NCI-H128 (cell line): ENCODE measurements around the gene MYPOP.
"Not testable (repeated sequence)": the region's sequence is repeated elsewhere in the genome, so short reads cannot be mapped to it uniquely, and the experiment has no call there.

Experiments used
- DNase-seq: peaks from one replicate; lab custom pipeline; 2025; ENCODE audit not compliant: unreplicated experiment; lab: John Stamatoyannopoulos, UW

The MYPOP gene

DNA sequence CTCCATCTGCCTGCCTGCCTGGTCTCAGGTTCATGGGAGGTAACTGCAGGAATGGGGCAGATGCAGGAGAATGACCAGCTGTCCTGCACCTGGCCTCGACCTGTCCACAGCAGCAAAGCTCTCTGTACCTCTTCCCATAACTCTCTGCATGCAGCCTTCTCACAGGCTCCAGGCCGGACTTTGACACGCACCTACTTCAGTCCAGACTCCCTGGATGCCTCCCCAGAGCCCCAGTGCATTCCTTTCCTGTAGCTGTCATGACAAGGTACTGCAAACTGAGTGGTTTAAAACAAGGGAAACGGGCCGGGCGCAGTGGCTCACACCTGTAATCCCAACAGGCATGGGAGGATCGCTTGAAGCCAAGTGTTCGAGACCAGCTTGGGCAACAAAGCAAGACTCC is 8.9 kb upstream of the MYPOP start:
- DNase-seq = no peak

DNA sequence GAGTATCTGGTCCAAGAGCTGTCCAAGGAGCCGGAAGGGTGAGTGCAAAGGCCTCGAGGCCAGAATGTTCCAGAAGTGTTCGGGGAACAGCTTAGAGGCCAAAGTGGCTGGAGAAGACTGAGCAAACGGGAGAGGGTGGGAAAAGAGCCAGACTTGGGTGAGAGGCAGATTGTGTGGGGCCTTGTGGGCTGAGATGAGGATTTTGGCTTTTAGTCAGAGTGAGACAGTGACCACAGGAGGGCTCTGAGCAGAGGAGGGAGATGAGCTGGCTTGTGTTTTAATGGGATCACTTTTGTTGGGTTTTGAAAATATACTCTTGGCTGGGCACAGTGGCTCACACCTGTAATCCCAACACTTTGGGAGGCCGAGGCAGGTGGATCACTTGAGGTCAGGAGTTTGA is 6.5 kb upstream of the MYPOP start:
- DNase-seq = no peak

DNA sequence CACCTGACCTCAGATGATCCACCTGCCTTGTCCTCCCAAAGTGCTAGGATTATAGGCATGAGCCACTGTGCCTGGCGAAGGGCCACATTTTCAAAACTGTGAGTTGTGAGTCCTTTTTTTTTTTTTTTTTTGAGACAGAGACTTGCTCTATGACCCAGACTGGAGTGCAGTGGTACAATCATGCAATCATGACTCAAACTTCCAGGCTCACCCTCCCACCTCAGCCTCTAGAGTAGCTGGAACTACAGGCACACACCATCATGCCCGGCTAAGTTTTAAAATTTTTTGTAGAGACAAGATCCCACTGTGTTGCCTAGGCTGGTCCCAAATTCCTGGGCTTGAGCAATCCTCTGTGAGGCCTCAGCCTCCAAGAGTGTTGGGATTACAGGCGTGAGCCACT is 3.8 kb upstream of the MYPOP start:
- no peak for DNase-seq

DNA sequence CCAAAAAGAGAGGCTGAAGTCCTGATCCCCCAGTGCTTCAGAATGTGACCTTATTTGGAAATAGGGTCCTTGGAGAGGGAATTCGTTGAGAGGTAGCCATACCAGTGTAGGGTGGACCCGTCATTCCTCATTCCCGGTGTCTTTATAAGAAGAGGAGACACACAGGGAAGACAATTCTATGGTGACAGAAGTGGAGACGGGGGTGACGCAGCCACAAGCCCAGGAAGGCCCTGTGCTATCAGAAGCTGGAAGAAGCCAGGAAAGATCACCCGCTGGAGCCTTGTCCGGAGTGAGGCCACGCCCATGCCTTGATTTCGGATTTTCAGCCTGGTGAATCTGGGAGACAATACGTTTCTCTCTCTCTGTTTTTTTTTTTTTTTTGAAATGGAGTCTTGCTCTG is 2.6 kb upstream of the MYPOP start:
- no peak for DNase-seq

DNA sequence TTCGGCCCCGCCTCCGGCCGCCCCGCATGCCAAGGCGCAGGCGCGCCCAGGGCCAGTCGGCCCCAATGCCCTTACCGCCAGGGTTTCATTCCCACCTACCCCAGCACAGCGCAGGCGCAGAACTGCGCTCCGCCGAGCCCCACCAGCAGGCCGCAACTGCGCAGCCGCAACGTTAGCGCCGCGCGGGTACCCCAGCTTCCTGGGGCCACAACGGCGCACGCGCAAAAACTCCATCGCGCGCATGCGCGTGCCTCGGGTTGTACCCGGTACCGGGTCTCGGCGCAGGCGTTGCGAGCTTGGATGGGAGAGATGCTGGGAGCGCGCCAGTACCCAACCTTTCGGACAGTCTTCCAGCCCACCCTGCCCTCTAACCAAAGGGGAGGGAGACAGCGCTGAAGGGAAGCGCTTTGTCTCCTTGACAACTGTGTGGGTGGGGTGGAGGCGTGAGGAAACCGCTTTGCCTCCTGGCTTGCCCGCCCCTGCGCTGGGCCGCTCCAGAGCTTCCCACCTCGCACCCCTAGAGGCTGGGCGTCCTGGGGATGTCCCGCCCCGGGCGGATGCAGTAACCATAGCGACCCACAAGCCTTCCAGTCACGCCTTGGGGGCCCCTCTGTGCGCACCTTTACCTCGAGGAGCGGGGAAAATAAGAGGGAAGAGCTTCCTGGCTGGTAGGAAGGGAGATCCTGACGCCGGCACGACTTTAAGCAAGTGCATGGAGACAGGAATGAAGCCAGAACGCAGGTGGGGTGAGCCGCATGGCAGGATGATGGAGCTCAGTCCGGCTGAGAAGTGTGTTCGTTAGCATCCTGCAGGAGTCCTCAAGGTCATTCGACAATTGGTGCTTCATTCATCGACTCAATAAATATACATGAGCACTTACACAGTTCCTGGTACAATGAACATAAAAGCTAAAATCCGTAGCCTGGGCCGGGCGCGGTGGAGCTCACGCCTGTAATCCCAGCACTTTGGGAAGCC is 525 bp upstream of the MYPOP start:
- DNase-seq = peak; percentile 96

DNA sequence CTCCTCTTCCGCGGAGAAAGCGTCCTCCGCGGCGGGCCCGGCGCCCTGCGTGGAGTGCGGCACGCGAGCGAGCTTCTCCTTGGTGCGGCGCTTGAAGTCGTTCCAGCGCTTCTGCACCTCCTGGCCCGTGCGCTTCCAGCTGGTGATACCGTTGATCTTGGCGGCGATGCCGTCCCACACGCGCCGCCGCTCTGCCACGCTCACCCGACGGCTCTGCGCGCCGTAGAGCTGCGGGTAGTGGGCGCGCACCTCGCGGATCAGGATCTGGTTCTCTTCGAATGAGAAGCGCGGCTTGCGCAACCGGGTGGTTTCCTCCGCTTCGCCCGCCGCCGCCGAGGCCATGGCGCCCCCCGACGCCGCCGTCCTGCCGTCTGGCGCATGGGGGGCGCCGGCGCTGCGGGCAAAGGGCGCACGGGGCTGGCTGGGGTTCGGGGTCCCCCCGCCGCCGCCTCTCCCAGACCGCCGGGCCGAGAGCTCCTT is 941 bp downstream of the MYPOP start:
- DNase-seq = no peak

DNA sequence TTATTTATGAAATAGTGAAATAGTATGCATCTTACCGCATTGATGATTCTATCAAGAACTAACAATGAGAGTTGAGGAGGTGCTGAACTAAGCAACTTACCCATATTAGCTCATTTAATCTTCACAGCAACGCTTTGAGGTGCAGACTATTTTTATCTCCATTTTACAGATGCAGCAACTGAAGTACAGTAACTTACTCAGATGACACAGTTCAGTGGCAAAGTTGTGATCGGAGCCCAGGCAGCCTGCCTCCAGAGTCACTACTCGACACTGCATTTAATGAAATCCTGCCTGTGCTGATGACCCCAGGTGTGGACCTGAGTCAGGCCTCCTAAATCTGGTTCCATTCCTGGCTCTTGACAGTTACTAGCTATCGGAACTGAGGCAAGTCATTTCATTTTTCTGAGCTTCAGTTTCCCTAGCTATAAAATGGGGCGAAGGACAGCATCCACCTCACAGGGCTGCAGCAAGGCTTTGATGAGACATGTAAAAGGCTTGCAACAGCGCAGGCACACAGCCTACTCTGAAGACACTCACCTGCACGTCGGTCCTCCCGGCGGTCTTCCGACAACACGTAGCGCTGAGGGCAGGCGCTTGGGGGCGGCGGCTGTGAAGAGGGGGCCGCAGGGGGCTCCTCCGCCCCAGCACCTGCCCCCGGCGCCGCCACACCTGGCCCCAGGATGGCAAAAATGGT is 1.5 kb downstream of the MYPOP start:
- DNase-seq = no peak

DNA sequence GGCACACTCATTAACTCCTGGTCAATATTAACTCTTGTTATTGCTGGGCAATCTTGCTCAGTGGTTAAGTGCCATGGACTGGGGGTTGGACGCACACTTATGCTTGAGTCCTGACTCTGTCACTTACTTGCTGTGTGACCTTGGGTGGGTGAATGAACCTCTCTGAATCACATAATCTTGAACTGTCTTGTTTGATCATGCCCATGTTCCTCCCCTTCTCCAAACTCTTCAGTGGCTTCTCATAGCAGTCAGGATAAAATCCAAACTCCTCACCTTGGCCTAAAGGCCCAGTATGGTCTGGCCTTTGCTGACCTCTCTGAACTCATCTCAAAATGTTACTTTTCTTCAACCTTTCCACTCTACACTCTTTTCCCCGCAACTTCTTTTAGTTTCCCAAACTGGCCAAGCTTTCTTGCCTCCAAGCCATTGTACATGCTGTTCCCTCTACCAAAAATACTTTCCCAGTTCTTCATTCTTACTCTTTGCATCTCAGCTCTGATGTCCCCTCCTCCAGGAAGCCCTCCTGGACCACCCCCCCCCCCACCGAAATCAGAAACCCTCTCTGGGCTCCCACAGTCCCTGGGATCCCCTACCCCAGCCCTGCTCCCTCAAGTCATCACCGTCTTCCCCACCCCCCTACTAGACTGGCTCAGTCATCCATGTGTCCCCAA is 2.4 kb downstream of the MYPOP start:
- DNase-seq = no peak

DNA sequence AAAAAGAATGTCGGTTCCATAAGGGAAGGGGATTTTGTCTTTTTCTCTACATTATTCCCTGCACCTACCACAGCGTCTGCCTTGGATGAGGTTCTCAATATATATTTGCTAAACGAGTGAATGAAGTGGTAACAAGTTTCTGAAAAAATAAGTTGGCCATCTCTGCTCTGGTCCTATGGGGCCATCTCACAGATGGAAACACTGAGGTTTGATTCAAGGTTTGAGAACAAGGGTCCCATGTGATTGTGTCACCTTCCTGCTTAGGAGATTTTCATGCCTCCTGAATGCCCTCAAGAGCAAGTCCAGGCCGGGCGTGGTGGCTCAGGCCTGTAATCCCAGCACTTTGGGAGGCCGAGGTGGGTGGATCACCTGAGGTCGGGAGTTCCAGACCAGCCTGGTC is 3.2 kb downstream of the MYPOP start:
- DNase-seq = no peak

DNA sequence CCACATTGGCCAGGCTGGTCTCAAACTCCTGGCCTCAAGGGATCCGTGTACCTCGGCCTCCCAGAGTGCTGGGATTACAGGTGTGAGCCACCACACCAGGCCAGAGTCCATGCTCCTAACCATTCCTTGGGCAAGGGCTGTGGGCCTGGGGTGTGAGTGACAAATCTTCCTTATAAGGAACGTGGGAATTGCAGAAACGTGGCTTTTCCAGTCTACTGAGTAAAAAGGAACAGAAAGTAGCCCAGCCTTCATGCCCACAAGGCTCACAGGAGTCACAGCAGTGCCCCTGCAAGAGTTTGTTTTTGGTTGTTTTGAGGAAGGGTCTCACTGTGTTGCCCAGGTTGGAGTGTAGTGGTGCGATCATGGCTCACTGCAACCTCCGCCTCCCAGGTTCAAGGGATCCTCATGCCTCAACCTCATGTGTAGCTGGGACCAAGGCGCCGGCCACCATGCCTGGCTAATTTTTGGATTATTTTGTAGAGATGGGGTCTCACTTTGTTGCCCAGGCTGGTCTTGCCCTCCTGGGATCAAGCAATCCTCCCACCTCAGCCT is 5.1 kb downstream of the MYPOP start:
- DNase-seq = no peak

DNA sequence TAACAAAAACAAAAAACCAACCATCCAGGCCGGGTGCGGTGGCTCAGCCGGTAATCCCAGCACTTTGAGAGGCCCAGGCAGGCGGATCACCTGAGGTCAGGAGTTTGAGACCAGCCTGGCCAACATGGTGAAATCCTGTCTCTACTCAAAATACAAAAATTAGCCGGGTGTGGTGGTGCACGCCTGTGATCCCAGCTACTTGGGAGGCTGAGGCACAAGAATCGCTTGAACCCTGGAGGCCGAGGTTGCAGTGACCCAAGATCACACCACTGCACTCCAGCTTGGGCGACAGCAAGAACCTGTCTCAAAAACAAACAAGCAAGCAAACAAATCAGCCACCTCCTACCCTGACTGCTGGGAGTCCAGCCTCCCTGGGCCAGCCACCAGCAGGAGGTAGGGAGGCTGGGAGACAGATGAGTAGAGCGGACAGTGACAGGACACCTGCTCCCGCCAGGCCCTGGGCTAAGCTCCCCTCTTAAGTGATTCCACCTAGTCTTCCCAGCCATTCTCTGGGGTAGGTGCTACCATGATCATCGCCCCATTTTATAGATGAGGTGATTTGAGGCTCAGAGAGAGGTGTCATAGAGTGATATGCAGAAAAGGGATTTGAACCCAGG is 6.3 kb downstream of the MYPOP start:
- DNase-seq = not testable (repeated sequence)

DNA sequence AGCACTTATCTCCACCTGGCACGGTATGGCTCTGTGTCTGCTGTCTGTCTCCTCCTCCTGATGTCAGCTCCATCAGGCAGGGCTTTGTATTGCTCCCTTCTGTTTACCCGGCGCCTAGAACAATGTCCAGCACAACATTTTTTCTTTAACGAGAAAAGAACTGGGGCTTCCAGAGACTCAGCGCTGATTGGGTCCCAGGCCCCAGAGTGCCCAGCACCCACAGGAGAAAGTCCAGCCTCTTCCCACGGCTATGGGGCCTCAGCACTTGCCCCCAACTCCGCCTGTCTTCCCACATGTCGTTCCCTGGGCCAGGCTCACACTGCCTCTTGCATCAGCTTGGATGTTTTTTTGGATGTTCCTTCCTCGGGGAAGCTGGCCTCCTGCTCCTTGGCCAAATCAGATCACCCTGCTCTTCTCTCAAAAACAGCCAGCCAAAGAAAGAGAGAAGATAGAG is 6.9 kb downstream of the MYPOP start:
- DNase-seq = no peak

DNA sequence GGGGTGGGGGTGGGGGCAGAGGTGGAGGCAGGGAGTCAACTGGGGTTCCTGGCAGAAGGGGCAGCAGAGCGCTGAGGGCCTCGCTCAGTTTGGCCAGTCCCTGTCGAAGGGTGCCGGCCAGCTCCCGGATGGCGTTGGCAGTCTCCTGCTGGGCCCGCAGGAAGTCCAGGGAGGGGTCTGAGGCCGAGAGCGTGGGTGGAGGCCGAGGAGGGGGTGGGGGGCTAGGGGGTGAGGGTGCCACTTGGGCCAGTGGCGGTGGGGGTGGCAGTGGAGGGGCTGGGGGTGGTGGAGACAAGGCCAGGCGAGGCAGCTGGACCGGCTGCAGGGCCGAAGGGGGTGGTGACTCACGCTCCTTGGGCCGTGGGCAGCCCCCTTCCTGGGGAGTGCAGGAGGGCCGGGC is 11.5 kb downstream of the MYPOP start:
- DNase-seq = no peak

DNA sequence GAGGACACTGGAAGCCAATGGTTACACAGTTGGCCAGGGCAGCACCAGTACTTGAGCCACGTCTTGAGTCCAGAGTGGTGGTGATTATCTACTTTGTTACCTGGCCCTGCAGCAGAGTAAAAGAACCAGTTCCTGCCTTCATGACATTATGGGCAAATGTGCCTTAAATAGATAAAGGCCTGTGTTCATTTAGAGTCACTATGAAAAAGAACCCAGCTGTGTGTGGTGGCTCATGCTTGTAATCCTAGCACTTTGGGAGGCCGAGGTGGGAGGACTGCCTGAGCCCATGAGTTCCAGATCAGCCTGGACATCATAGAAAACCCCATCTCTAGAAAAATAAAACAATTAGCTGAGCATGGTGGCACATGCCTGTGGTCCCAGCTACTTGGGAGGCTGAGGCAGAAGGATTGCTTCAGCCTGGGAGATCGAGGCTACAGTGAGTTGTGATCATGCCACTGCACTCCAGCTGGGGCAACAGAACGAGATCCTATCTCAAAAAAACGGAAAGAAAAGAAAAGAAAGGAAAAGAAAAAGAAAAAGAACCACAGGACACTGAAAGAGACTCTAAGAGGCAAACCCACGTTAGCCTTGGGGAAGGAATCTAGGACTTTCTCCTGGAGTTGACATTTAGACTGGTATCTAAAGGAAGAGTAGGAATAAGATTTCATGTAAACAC is 13.1 kb downstream of the MYPOP start:
- DNase-seq = no peak

DNA sequence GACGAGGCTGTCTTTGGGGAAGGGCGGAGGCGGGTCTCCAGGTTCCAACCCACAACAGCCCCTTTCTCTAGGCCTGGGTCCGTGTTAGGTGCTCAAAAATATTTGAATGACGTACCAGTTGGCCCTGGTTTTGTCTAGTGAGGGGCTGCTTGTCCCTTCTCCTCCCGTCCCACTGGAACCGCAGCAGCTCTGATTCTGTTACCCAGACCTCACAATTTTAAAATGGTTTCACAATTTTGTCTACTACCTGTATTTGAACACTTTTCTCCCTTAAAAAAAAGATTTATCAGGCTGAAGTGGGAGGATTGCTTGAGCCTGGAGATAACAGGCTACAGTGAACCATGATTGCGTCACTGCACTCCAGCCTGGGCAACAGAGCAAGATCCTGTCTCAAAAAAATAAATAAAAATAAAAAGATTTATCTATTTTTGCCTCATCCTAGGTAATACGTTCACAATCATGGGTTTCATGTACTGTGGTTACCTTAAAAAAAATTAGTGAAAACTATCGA is 15.2 kb downstream of the MYPOP start:
- no peak for DNase-seq

DNA sequence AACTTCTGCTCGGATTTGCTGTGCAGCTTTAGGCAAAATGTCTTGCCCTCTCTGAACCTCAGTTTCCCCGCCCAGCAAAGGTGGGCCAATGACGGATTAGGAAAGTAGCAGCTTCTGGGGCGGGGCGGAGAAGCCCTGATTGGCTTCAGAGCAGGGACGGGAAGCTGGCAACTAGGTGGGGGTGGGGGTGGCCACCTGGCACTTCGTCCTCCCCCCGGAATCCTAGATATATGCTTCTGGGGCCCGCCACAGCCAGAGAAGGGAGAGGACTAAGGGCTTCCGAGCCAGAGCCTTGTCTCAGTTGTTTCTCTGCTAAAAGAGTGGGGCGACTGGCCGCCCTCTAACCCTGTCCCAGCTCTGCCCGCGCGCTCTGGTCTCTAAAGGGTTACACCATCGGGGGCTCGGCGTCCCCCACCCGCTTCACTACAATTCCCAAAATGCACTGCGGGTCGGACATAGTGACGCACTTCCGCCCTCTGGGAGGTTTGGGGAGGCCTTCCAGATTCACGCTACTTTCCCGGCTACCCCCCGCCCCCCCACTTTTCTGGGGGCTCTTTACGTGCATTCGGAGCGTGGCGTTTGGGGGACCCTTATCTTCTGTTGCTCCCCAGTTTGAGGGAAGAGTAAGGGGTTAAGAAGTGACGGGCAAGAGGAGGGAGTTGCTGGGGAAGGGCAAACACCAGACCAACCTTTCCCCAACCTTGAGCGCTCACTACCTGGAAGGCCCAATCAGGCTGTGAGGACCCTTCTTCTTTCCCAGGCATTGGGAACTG is 15.8 kb downstream of the MYPOP start:
- peak; percentile 85 for DNase-seq

DNA sequence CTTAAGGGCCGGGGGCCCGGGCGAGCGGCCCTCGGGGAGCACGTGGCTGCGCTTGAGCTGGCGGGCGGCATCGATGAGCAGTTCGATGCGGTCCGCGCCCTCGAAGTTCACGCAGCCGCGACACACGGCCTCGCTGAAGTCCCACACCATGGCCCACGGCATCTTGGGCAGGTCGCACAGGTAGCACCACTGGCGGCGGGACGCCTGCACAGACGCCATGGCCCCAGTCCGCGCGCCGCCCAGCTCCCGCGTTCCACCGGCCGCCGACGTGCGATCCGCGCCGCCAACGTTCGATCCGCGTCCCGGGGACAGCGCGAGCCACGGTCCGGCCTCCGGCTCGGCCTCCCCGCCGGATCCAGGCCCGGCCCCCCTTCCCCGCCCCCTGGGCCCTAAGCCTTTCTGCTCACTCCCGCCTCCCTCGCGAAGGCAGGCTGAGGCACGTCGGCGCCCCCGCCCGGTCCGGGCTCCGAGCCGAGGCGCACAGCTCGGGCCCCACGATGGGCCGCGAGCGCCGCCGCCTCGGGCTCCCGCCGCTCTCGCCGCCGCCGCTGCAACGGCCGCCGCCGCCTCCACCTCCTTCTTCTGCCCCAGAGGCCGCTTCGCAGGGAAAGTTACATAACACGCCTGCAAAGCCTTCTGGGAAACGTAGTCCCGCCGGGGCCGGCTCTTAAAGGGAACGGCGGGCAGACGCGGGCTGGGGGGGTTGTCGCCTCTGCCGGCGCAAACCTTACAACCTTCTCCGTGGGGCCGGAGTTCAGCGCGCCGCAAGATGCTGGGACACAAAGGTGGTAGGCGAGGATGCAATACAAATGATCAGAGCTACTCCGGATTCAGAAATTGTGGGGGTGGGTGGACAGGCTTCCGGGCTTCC is 16.6 kb downstream of the MYPOP start, which contains the start of gene IRF2BP1:
Gene IRF2BP1 (minus strand): TSS at position 586 of the 871 bp plus-strand sequence. CDS start 367 bp downstream, at position 219.
- DNase-seq = peak; percentile 84
